Measurements from ENCODE around the gene AMPD3.

The AMPD3 gene

DNA sequence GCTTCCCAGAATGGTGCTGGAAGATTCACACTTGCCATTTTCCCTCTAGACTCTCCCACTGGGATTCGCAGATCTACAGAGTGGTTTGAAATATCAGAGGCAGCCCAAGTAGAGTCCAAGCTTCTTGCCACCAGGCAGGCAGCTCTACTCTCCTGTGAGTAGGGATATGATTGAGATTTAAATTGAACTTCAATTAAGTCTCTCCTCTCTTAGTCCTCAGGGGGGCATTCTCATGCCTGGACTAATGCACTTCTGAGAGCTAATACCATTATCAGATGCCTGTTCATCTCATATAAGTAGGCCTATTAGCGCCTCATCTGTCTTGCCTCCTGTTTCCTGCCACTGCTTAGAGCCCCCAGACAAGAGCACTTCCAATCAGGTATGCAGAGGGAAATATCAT, 25.5 kb upstream of the AMPD3 start:
- no peak for DNase-seq
- Histone ChIP-seq H3K4me1 (ENCODE audit: low read length) (no peaks in the 10 kb centered on the region), H3K27ac (ENCODE audit: low read length) (no peak overlapping the region), H3K9me2 (replicated peaks; ENCODE audit: insufficient read depth, low read length) (no peaks in the 10 kb centered on the region), H3K9ac (ENCODE audit: low read length) (no peak overlapping the region), H2AFZ (ENCODE audit: low read length) (no peak overlapping the region), H3K79me2 (ENCODE audit: low read length) (no peaks in the 10 kb centered on the region), H3K4me2 (ENCODE audit: low read depth, low read length) (no peak overlapping the region), H3K27me3 (replicated peaks; ENCODE audit: insufficient read depth, low read length) (no peaks in the 10 kb centered on the region), H3K9me3 (replicated peaks; ENCODE audit: insufficient read depth, low read length) (no peaks in the 10 kb centered on the region), H3K36me3 (replicated peaks; ENCODE audit: insufficient read depth, low read length) (no peaks in the 10 kb centered on the region), H3K4me3 (ENCODE audit: low read length) (no peak overlapping the region), H3F3A (ENCODE audit: insufficient read depth, low read length) (no peaks in the 10 kb centered on the region), H4K20me1 (ENCODE audit: insufficient read depth, low read length) (no peaks in the 10 kb centered on the region)
- no peak for TF ChIP-seq EZH2 (optimal IDR thresholded peaks at IDR 0.05; ENCODE audit: low read depth, low read length)
- TF ChIP-seq, protein P1, sequence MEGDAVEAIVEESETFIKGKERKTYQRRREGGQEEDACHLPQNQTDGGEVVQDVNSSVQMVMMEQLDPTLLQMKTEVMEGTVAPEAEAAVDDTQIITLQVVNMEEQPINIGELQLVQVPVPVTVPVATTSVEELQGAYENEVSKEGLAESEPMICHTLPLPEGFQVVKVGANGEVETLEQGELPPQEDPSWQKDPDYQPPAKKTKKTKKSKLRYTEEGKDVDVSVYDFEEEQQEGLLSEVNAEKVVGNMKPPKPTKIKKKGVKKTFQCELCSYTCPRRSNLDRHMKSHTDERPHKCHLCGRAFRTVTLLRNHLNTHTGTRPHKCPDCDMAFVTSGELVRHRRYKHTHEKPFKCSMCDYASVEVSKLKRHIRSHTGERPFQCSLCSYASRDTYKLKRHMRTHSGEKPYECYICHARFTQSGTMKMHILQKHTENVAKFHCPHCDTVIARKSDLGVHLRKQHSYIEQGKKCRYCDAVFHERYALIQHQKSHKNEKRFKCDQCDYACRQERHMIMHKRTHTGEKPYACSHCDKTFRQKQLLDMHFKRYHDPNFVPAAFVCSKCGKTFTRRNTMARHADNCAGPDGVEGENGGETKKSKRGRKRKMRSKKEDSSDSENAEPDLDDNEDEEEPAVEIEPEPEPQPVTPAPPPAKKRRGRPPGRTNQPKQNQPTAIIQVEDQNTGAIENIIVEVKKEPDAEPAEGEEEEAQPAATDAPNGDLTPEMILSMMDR (IDR thresholded peaks at IDR 0.05; ENCODE audit: low read length), result no peak
- TF ChIP-seq EZH2phosphoT487 (IDR thresholded peaks at IDR 0.05; ENCODE audit: low read length), result no peak

DNA sequence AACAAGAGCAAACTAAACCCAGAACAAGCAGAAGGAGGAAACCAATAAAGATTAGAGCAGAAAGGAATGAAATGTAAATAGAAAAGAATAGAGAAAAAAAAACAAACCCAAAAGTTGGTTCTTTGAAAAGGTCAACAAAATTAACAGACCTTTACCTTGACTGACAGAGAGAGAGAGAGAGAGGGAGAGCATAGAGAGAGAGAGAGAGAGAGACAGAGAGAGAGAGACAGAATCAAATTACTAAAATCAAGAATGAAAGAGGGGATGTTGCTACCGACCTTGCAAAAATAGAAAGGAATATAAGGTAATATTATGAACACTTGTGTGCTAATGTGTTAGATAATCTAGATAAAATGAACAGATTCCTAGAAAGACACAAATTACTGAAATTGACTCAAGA, 22.6 kb upstream of the AMPD3 start:
- H3K27ac ChIP-seq (ENCODE audit: low read length), result no peak overlapping the region

DNA sequence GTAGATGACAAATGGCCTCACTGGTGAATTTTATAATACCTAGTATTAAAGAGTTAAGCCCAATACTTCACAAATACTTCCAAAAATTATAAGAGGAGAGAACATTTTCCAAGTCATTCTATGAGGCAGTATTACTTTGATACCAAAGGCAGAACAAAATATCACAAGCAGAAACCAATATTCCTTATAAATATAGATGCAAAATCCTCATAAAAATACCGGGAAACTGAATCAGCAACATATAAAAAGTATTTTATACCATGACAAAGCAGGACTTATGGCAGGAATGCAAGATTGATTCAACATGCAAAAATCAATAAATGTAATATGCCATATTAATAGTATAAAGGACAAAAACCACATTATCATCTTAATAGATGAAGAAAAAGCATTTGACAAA, 22.1 kb upstream of the AMPD3 start:
- Histone ChIP-seq H3K9me2 (replicated peaks; ENCODE audit: insufficient read depth, low read length) (no peaks in the 10 kb centered on the region), H3K9ac (ENCODE audit: low read length) (no peak overlapping the region), H3F3A (ENCODE audit: insufficient read depth, low read length) (no peaks in the 10 kb centered on the region), H3K27me3 (replicated peaks; ENCODE audit: insufficient read depth, low read length) (no peaks in the 10 kb centered on the region), H3K36me3 (replicated peaks; ENCODE audit: insufficient read depth, low read length) (no peaks in the 10 kb centered on the region), H3K4me3 (ENCODE audit: low read length) (no peak overlapping the region), H3K27ac (ENCODE audit: low read length) (no peak overlapping the region), H3K79me2 (ENCODE audit: low read length) (no peaks in the 10 kb centered on the region), H3K4me2 (ENCODE audit: low read depth, low read length) (no peak overlapping the region), H3K9me3 (replicated peaks; ENCODE audit: insufficient read depth, low read length) (no peaks in the 10 kb centered on the region), H3K4me1 (ENCODE audit: low read length) (no peaks in the 10 kb centered on the region), H4K20me1 (ENCODE audit: insufficient read depth, low read length) (no peaks in the 10 kb centered on the region), H2AFZ (ENCODE audit: low read length) (no peak overlapping the region)
- DNase-seq, result no peak
- no peak for TF ChIP-seq EZH2phosphoT487 (IDR thresholded peaks at IDR 0.05; ENCODE audit: low read length)
- TF ChIP-seq, protein P1 (IDR thresholded peaks at IDR 0.05; ENCODE audit: low read length), result no peak
- no peak for TF ChIP-seq EZH2 (optimal IDR thresholded peaks at IDR 0.05; ENCODE audit: low read depth, low read length)

More for the DNA sequence above, 22.6 kb upstream of the AMPD3 start:
- no peak for DNase-seq
- TF ChIP-seq, protein P1 (IDR thresholded peaks at IDR 0.05; ENCODE audit: low read length), result no peak
- TF ChIP-seq EZH2phosphoT487 (IDR thresholded peaks at IDR 0.05; ENCODE audit: low read length) (no peak), EZH2 (optimal IDR thresholded peaks at IDR 0.05; ENCODE audit: low read depth, low read length) (no peak)
- no peak overlapping the region for H3K9ac ChIP-seq (ENCODE audit: low read length)
- no peaks in the 10 kb centered on the region for H3K36me3 ChIP-seq (replicated peaks; ENCODE audit: insufficient read depth, low read length)
- no peaks in the 10 kb centered on the region for H3F3A ChIP-seq (ENCODE audit: insufficient read depth, low read length)
- H3K9me2 ChIP-seq (replicated peaks; ENCODE audit: insufficient read depth, low read length), result no peaks in the 10 kb centered on the region
- H4K20me1 ChIP-seq (ENCODE audit: insufficient read depth, low read length), result no peaks in the 10 kb centered on the region
- H3K4me3 ChIP-seq (ENCODE audit: low read length), result no peak overlapping the region
- H3K9me3 ChIP-seq (replicated peaks; ENCODE audit: insufficient read depth, low read length), result no peaks in the 10 kb centered on the region
- H3K4me1 ChIP-seq (ENCODE audit: low read length), result no peaks in the 10 kb centered on the region
- H3K4me2 ChIP-seq (ENCODE audit: low read depth, low read length), result no peak overlapping the region
- no peaks in the 10 kb centered on the region for H3K79me2 ChIP-seq (ENCODE audit: low read length)
- H2AFZ ChIP-seq (ENCODE audit: low read length), result no peak overlapping the region
- no peaks in the 10 kb centered on the region for H3K27me3 ChIP-seq (replicated peaks; ENCODE audit: insufficient read depth, low read length)

Data from MM.1S (cell line).